Mucosa of descending colon (tissue), 3 donors: ENCODE data around the gene RBM20. TPM values are rescaled to one million over a fixed set of nuclear protein-coding genes. Genes with fewer than 3 reads are reported as not detected.

Experiments
- ATAC-seq: fragments of 200-7000 bp; cut with Tn5 transposase; one replicate; pipeline ENCODE4 v1.9.1; 2020; ENCODE audit warnings: mild to moderate bottlenecking, moderate library complexity
- DNase-seq, 3 donors: peaks; one replicate each; pipeline ENCODE4 v3.0.0-alpha.2; 2020
- H3K36me3 ChIP-seq: fragments of 200-600 bp; one replicate; pipeline ENCODE4 v1.8.0; 2021; ENCODE audit warnings: low read depth, mild to moderate bottlenecking
- H3K4me1 ChIP-seq: fragments of 200-600 bp; one replicate; pipeline ENCODE4 v1.8.0; 2021; ENCODE audit warnings: low read depth, mild to moderate bottlenecking
- H3K4me3 ChIP-seq: fragments of 200-600 bp; one replicate; pipeline ENCODE4 v1.8.0; 2021; ENCODE audit warnings: mild to moderate bottlenecking
- H3K9me3 ChIP-seq: fragments of 200-600 bp; one replicate; pipeline ENCODE4 v1.8.0; 2021; ENCODE audit warnings: mild to moderate bottlenecking
- CTCF ChIP-seq: fragments of 200-600 bp; IDR thresholded peaks from one replicate; pipeline ENCODE4 v1.8.0; 2022; ENCODE audit warnings: antibody characterized with exemption, mild to moderate bottlenecking
- intact Hi-C, 2 donors: fragments of 100-400 bp; cut with DNase I in 1 of 2; cut with micrococcal nuclease in 1 of 2; formaldehyde crosslinking; loops; one replicate each; pipeline versions ENCODE4 v1.11.0 to v1.11.1; 2022; cut with DNase I, micrococcal nuclease
- total RNA-seq, 3 donors: library from RNA; stranded (reverse); fragmentation: NEBNext Ultra II Directional in 2 of 3; extraction: Animal tissue kit (Norgen Biotek cat#: 25700) in 2 of 3; gene quantifications; one replicate each; pipeline versions ENCODE4 v1.2.1 to v1.2.4, GENCODE V29; 2021 to 2023
- donor health status: DM: no; HTN: no; CAD: no; lungs with moderate emphysema.
- donor health status: DM: no; HTN: no; CAD: no.
- donor health status: DM: no; HTN: yes; CAD: no.

The RBM20 gene
- total RNA-seq, 3 donors from 2014 or later = 0.46 to 9.7 (median 2.0) TPM

- no peak for ATAC-seq
Observed at GRCh38 chr10:110829721-110830410, 185.7 kb downstream of the RBM20 start.

GRCh38 chr10:110833234-110833940 lies 189.3 kb downstream of the RBM20 start:
- Histone ChIP-seq H3K36me3 (no peaks in the 10 kb centered on the region), H3K4me1 (peaks cover 15% of the 10 kb centered on the region), H3K9me3 (no peaks in the 10 kb centered on the region), H3K4me3 (no peak overlapping the region)
- intact Hi-C loops = no loop called here
- no peak for ATAC-seq
- TF ChIP-seq CTCF = no peak
- no peak for DNase-seq

More at GRCh38 chr10:110829721-110830410, 185.7 kb downstream of the RBM20 start:
- DNase-seq = no peak
- no peaks in the 10 kb centered on the region for H3K9me3 ChIP-seq
- H3K4me1 ChIP-seq = no peaks in the 10 kb centered on the region
- TF ChIP-seq CTCF = no peak
- intact Hi-C loops = loop anchor here in 1 of 2 donors (10.0 kb wide), 1 partner anchor 45 kb away; the partner anchor contains the start of gene PDCD4
- no peak overlapping the region for H3K4me3 ChIP-seq
- H3K36me3 ChIP-seq = no peaks in the 10 kb centered on the region

GRCh38 chr10:110833941-110834628 lies 189.9 kb downstream of the RBM20 start:
- intact Hi-C loops = no loop called here
- no peak overlapping the region for H3K4me3 ChIP-seq
- peaks cover 22% of the 10 kb centered on the region for H3K4me1 ChIP-seq
- no peaks in the 10 kb centered on the region for H3K36me3 ChIP-seq
- no peak for TF ChIP-seq CTCF
- H3K9me3 ChIP-seq = no peaks in the 10 kb centered on the region
- no peak for DNase-seq
- ATAC-seq = peak; percentile 13

GRCh38 chr10:110834629-110835301 lies 190.6 kb downstream of the RBM20 start:
- peaks cover 26% of the 10 kb centered on the region for H3K4me1 ChIP-seq
- H3K9me3 ChIP-seq = no peaks in the 10 kb centered on the region
- peak in 1 of 3 donors; percentile 61 for DNase-seq
- TF ChIP-seq CTCF = no peak
- no peak overlapping the region for H3K4me3 ChIP-seq
- intact Hi-C loops = no loop called here
- no peaks in the 10 kb centered on the region for H3K36me3 ChIP-seq
- ATAC-seq = peak; percentile 53

GRCh38 chr10:110835841-110836240 lies 191.7 kb downstream of the RBM20 start:
- Histone ChIP-seq H3K4me3 (no peak overlapping the region), H3K9me3 (no peaks in the 10 kb centered on the region), H3K36me3 (no peaks in the 10 kb centered on the region), H3K4me1 (peaks cover 31% of the 10 kb centered on the region)
- intact Hi-C loops = no loop called here
- no peak for TF ChIP-seq CTCF
- ATAC-seq = no peak
- no peak for DNase-seq
